Stimulated activated CD8-positive, alpha-beta memory T cell treated with anti-CD3 and anti-CD28 coated beads, Interleukin-4, amount 100 ng/mL, for 24 hours (primary cell): ENCODE measurements around the gene MFAP3L.

ENCODE experiments used
- DNase-seq: peaks from one replicate; pipeline ENCODE4 v3.0.0-alpha.2; 2020; ENCODE audit warnings: low read depth

The MFAP3L gene

GRCh38 chr4:169941141-169941540 lies 85.1 kb downstream of the MFAP3L start:
- no peak for DNase-seq

- DNase-seq: no peak
These were observed 85.7 kb downstream of the MFAP3L start for GRCh38 chr4:169940460-169940859.
